Neuronal stem cell (in vitro differentiated cells): ENCODE measurements around the gene CLMN.

Experiments used
- DNase-seq: peaks from one replicate; pipeline ENCODE4 v3.0.0-alpha.2; 2013; ENCODE audit warnings: low spot score
- H2AFZ ChIP-seq: one replicate; pipeline ENCODE4 v1.6.1; 2013; ENCODE audit warnings: mild to moderate bottlenecking, low read length, inconsistent platforms
- H2AK5ac ChIP-seq: 2 replicates; pipeline ENCODE4 v1.6.1; 2013; ENCODE audit warnings: low read depth, mild to moderate bottlenecking, inconsistent platforms, low read length, moderate library complexity, mixed read lengths
- H2BK120ac ChIP-seq: 2 replicates; pipeline ENCODE4 v1.6.1; 2013; ENCODE audit warnings: low read depth, mild to moderate bottlenecking, inconsistent platforms, low read length, moderate library complexity, mixed read lengths
- H2BK12ac ChIP-seq: one replicate; pipeline ENCODE4 v1.6.1; 2013; ENCODE audit warnings: low read length, inconsistent platforms
- H2BK15ac ChIP-seq: 2 replicates; pipeline ENCODE4 v1.6.1; 2013; ENCODE audit warnings: mild to moderate bottlenecking, low read length, inconsistent platforms, mixed read lengths
- H2BK5ac ChIP-seq: one replicate; pipeline ENCODE4 v1.6.1; 2013; ENCODE audit warnings: inconsistent platforms, mild to moderate bottlenecking, low read length, moderate library complexity
- H3K14ac ChIP-seq: one replicate; pipeline ENCODE4 v1.6.1; 2013; ENCODE audit warnings: low read length, inconsistent platforms
- H3K18ac ChIP-seq: 2 replicates; pipeline ENCODE4 v1.6.1; 2013; ENCODE audit warnings: low read length, inconsistent platforms
- H3K23ac ChIP-seq: 2 replicates; pipeline ENCODE4 v1.6.1; 2013; ENCODE audit warnings: low read depth, mild to moderate bottlenecking, mixed read lengths, low read length, inconsistent platforms; ENCODE audit not compliant: poor library complexity
- H3K27ac ChIP-seq: replicated peaks from 3 replicates; pipeline ENCODE4 v1.5.1; 2013; ENCODE audit warnings: low read length, inconsistent platforms
- H3K27me3 ChIP-seq, 3 experiments: 2 replicates each; pipeline ENCODE4 v1.6.1; 2013; ENCODE audit warnings: low read length in 3 of 3, mild to moderate bottlenecking in 2 of 3, inconsistent platforms in 1 of 3, low read depth in 1 of 3, mixed read lengths in 1 of 3, moderate library complexity in 1 of 3; ENCODE audit not compliant: control insufficient read depth in 3 of 3, insufficient read depth in 3 of 3
- H3K36me3 ChIP-seq, 2 donors: replicated peaks in 1 of 2; 2 replicates each; pipeline ENCODE4 v1.6.1; 2013; ENCODE audit warnings: low read length in 2 of 2; ENCODE audit not compliant: control insufficient read depth in 2 of 2, insufficient read depth in 2 of 2
- H3K4ac ChIP-seq: 2 replicates; pipeline ENCODE4 v1.6.1; 2013; ENCODE audit warnings: inconsistent platforms, mild to moderate bottlenecking, low read length, moderate library complexity
- H3K4me1 ChIP-seq, 2 donors: 1 replicate in 1 of 2; 2 replicates in 1 of 2; pipeline ENCODE4 v1.6.1; 2013; ENCODE audit warnings: low read length in 2 of 2, low read depth in 1 of 2; ENCODE audit not compliant: control insufficient read depth in 2 of 2, insufficient read depth in 1 of 2
- H3K4me2 ChIP-seq: one replicate; pipeline ENCODE4 v1.6.1; 2013; ENCODE audit warnings: mild to moderate bottlenecking, low read length, inconsistent platforms; ENCODE audit not compliant: insufficient read depth, poor library complexity, severe bottlenecking
- H3K4me3 ChIP-seq, 2 donors: 2 replicates each; pipeline ENCODE4 v1.5.1; 2013; ENCODE audit warnings: low read length in 2 of 2, mild to moderate bottlenecking in 2 of 2, inconsistent platforms in 1 of 2, moderate library complexity in 1 of 2
- H3K79me1 ChIP-seq: one replicate; pipeline ENCODE4 v1.6.1; 2013; ENCODE audit warnings: low read depth, mild to moderate bottlenecking, inconsistent platforms, low read length, moderate library complexity
- H3K9ac ChIP-seq: one replicate; pipeline ENCODE4 v1.6.1; 2013; ENCODE audit warnings: mild to moderate bottlenecking, low read depth, low read length, inconsistent platforms; ENCODE audit not compliant: poor library complexity
- H3K9me3 ChIP-seq, 2 donors: replicated peaks in 1 of 2; 2 replicates each; pipeline versions ENCODE3 to v1.6.1; 2013; ENCODE audit warnings: low read length in 2 of 2, mild to moderate bottlenecking in 2 of 2, inconsistent platforms in 1 of 2, low read depth in 1 of 2, mixed read lengths in 1 of 2, moderate library complexity in 1 of 2; ENCODE audit not compliant: control insufficient read depth in 2 of 2, insufficient read depth in 1 of 2
- H4K8ac ChIP-seq: one replicate; pipeline ENCODE4 v1.6.1; 2013; ENCODE audit warnings: low read depth, mild to moderate bottlenecking, inconsistent platforms, low read length, moderate library complexity
- H4K91ac ChIP-seq: one replicate; pipeline ENCODE4 v1.6.1; 2013; ENCODE audit warnings: low read length, low read depth, mild to moderate bottlenecking, inconsistent platforms; ENCODE audit not compliant: poor library complexity
- WGBS, 2 donors: extraction: QIAGEN DNeasy Blood & Tissue Kit; methylation state at CpG; one replicate each; pipeline ENCODE4 v1.1.7; 2013; ENCODE audit warnings: missing lambda C conversion rate in 2 of 2, mixed read lengths in 1 of 2; ENCODE audit not compliant: insufficient read length in 2 of 2, insufficient replicate concordance in 1 of 2; ENCODE audit errors: extremely low coverage in 2 of 2; 5-methylcytosine and 5-hydroxymethylcytosine counted together

Gene CLMN

DNA sequence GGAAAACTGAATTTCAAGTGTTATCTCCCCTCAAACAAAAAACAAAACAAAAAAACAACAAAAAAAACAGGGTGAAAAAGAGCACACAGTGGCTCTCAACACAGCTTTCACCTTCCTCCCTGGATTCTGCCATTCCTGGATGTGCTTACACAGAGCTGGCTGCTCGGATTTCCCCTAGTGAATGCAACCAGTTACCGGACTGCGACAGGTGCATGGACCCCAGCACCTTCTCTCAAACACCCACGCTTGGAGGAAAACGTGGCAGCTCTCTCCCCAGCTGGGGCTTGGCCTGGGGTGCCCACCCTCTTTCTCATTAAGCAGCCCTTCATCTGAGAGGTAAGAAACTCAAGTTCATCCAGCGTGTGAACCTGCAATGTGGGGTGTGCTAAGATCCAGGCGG, 128.9 kb downstream of the CLMN start:
- Histone ChIP-seq H4K91ac (no peak overlapping the region), H2BK12ac (no peak overlapping the region), H3K9ac (no peak overlapping the region), H3K23ac (no peak overlapping the region), H3K9me3 (no peaks in the 10 kb centered on the region), H3K4ac (no peak overlapping the region), H4K8ac (no peak overlapping the region), H3K27ac (no peak overlapping the region), H2BK15ac (no peak overlapping the region), H2AK5ac (no peak overlapping the region), H3K18ac (no peak overlapping the region), H2BK120ac (no peak overlapping the region), H3K4me2 (no peak overlapping the region), H3K14ac (no peak overlapping the region), H2AFZ (no peak overlapping the region), H3K79me1 (no peaks in the 10 kb centered on the region), H3K4me1 (peaks cover 0 to 13% of the 10 kb centered on the region in 2 donors), H2BK5ac (no peak overlapping the region), H3K36me3 (no peaks in the 10 kb centered on the region), H3K27me3 (no peaks in the 10 kb centered on the region), H3K4me3 (no peak overlapping the region)
- WGBS, 2 donors = no CpG with 5 or more reads among the region's 7 CpGs
- no peak for DNase-seq

DNA sequence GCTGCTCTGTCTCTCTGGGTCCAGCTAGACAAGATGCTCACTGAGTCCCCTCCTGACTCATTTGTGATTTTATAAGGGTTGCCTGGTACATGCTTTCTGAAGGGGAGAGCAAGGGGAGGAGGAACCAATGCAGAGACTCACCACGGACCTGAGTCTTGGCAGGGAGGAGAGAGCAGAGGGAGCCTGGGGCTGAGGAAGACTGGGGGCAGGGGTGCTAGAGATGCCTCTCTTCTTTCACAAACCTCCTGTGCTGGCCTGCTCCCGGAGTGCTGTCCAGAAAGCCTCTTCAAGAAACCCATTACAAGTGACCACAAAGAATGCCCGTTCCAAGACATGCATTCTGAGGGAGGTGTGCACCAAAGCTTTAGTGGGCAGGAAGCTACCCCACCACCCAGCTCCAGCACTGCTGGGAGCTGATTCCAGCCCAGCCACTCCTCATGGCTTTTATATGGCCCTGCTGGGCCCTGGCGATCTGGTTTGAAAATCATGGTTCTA, 129.3 kb downstream of the CLMN start:
- Histone ChIP-seq H3K27me3 (no peaks in the 10 kb centered on the region), H3K79me1 (no peaks in the 10 kb centered on the region), H2BK15ac (no peak overlapping the region), H2AFZ (no peak overlapping the region), H3K27ac (no peak overlapping the region), H3K9me3 (no peaks in the 10 kb centered on the region), H3K36me3 (no peaks in the 10 kb centered on the region), H4K91ac (no peak overlapping the region), H3K9ac (no peak overlapping the region), H2BK120ac (no peak overlapping the region), H2AK5ac (no peak overlapping the region), H3K23ac (no peak overlapping the region), H3K14ac (no peak overlapping the region), H3K4me3 (no peak overlapping the region), H2BK5ac (no peak overlapping the region), H2BK12ac (no peak overlapping the region), H3K18ac (peak overlapping the region; percentile 3), H3K4me1 (peaks cover 0 to 10% of the 10 kb centered on the region in 2 donors), H4K8ac (no peak overlapping the region), H3K4me2 (no peak overlapping the region), H3K4ac (no peak overlapping the region)
- no CpG with 5 or more reads among the region's 4 CpGs for WGBS, 2 donors
- no peak for DNase-seq

GRCh38 chr14:95189367-95190132, 130.2 kb downstream of the CLMN start:
- Histone ChIP-seq H3K14ac (no peak overlapping the region), H3K79me1 (no peaks in the 10 kb centered on the region), H2BK120ac (no peak overlapping the region), H3K4me2 (no peak overlapping the region), H3K9ac (no peak overlapping the region), H3K4me1 (peaks cover 0 to 6% of the 10 kb centered on the region in 2 donors), H4K8ac (no peak overlapping the region), H3K27me3 (no peaks in the 10 kb centered on the region), H3K4me3 (no peak overlapping the region), H3K18ac (no peak overlapping the region), H3K4ac (no peak overlapping the region), H2BK5ac (no peak overlapping the region), H3K36me3 (no peaks in the 10 kb centered on the region), H3K23ac (no peak overlapping the region), H3K9me3 (no peaks in the 10 kb centered on the region), H2BK15ac (no peak overlapping the region), H2AFZ (no peak overlapping the region), H2AK5ac (no peak overlapping the region), H2BK12ac (no peak overlapping the region), H4K91ac (no peak overlapping the region), H3K27ac (no peak overlapping the region)
- DNase-seq = no peak
- no CpG with 5 or more reads among the region's 5 CpGs for WGBS, 2 donors

DNA sequence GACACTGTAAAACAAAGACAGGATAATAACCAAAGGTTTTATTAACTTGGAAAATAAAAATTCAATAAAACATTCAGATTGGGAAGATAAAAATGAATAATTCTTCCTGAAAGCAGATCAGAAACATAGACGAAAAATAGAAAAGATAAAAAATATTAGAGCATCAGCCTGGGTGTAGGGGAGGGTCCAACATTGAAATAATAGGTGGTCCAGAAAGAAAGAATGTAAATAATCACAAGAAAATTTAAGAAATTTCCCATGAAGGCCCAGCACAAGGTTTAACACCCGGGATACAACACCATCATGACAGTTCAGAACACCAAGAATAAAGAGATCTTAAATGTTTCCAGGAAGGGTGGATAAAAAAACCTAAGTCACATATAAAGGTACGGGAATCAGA, 131.3 kb downstream of the CLMN start:
- Histone ChIP-seq H2BK12ac (no peak overlapping the region), H3K4me1 (peaks cover 0 to 6% of the 10 kb centered on the region in 2 donors), H3K79me1 (no peaks in the 10 kb centered on the region), H4K91ac (no peak overlapping the region), H3K14ac (no peak overlapping the region), H3K18ac (no peak overlapping the region), H3K4ac (no peak overlapping the region), H2BK15ac (no peak overlapping the region), H3K36me3 (no peaks in the 10 kb centered on the region), H4K8ac (no peak overlapping the region), H2BK120ac (no peak overlapping the region), H2BK5ac (no peak overlapping the region), H2AFZ (no peak overlapping the region), H3K4me2 (no peak overlapping the region), H2AK5ac (no peak overlapping the region), H3K4me3 (no peak overlapping the region), H3K9me3 (no peaks in the 10 kb centered on the region), H3K27ac (no peak overlapping the region), H3K9ac (no peak overlapping the region), H3K27me3 (no peaks in the 10 kb centered on the region), H3K23ac (no peak overlapping the region)
- no peak for DNase-seq
- WGBS, 2 donors = no CpG with 5 or more reads among the region's 3 CpGs
